ENCODE results near the gene MYF6. TPM values are rescaled to one million over a fixed set of nuclear protein-coding genes. Genes with fewer than 3 reads are reported as not detected.

Gene MYF6
- total RNA-seq, 2 donors from 2014 or later = not detected

- DNase-seq = no peak
- ATAC-seq = no peak
- Histone ChIP-seq H3K9me3 (no peaks in the 10 kb centered on the region), H3K4me1 (peaks cover 12% of the 10 kb centered on the region), H3K27me3 (peaks cover 0 to 5% of the 10 kb centered on the region in 2 donors), H3K27ac (no peak within 1 kb of the TSS), H3K36me3 (replicated peaks in 1 of 2; ENCODE audit: insufficient read depth in 1 of 2, low read depth in 2 of 2) (no peaks in the 10 kb centered on the region), H3K4me3 (no peak within 1 kb of the TSS)
- intact Hi-C loops (cut with DNase I) = no loop called here
- TF ChIP-seq POLR2A (IDR thresholded peaks at IDR 0.05) = no peak
- no peak for TF ChIP-seq CTCF (IDR thresholded peaks at IDR 0.05)
- WGBS, 2 donors = 19 to 23% methylated on average over 22 to 45 of the region's 45 CpGs
Observed at GRCh38 chr12:80716696-80717469, 9.4 kb downstream of the MYF6 start, which contains the start of gene MYF5. Gene MYF5, plus strand, starts transcription at chr12:80716912. Its CDS starts 152 bp downstream, at chr12:80717064.

- H3K4me1 ChIP-seq = peaks cover 21% of the 10 kb centered on the region
- no peaks in the 10 kb centered on the region for H3K9me3 ChIP-seq
- H3K36me3 ChIP-seq (replicated peaks in 1 of 2; ENCODE audit: insufficient read depth in 1 of 2, low read depth in 2 of 2) = no peaks in the 10 kb centered on the region
- DNase-seq = no peak
- H3K27ac ChIP-seq = no peak overlapping the region
- H3K4me3 ChIP-seq = no peak overlapping the region
- no peak for ATAC-seq
- WGBS, 2 donors = 61 to 68% methylated on average over 4 of the region's 4 CpGs
- peaks cover 0 to 5% of the 10 kb centered on the region in 2 donors for H3K27me3 ChIP-seq
- TF ChIP-seq POLR2A (IDR thresholded peaks at IDR 0.05) (no peak), CTCF (IDR thresholded peaks at IDR 0.05) (no peak)
- intact Hi-C loops (cut with DNase I) = no loop called here
Observed at GRCh38 chr12:80717856-80718255, 10.4 kb downstream of the MYF6 start.

GRCh38 chr12:80720516-80720915 is 13.1 kb downstream of the MYF6 start:
- TF ChIP-seq CTCF (IDR thresholded peaks at IDR 0.05) (no peak), POLR2A (IDR thresholded peaks at IDR 0.05) (no peak)
- WGBS, 2 donors = 80 to 83% methylated on average over 1 of the region's 1 CpG
- Histone ChIP-seq H3K4me3 (no peak overlapping the region), H3K9me3 (no peaks in the 10 kb centered on the region), H3K4me1 (peaks cover 10% of the 10 kb centered on the region), H3K36me3 (replicated peaks in 1 of 2; ENCODE audit: insufficient read depth in 1 of 2, low read depth in 2 of 2) (no peaks in the 10 kb centered on the region), H3K27me3 (peaks cover 0 to 5% of the 10 kb centered on the region in 2 donors), H3K27ac (no peak overlapping the region)
- intact Hi-C loops (cut with DNase I) = no loop called here
- no peak for ATAC-seq
- no peak for DNase-seq

- Histone ChIP-seq H3K27ac (no peak overlapping the region), H3K9me3 (no peaks in the 10 kb centered on the region), H3K27me3 (peaks cover 0 to 5% of the 10 kb centered on the region in 2 donors), H3K4me3 (no peak overlapping the region), H3K36me3 (replicated peaks in 1 of 2; ENCODE audit: insufficient read depth in 1 of 2, low read depth in 2 of 2) (no peaks in the 10 kb centered on the region), H3K4me1 (peaks cover 10% of the 10 kb centered on the region)
- WGBS, 2 donors = 76 to 82% methylated on average over 3 of the region's 3 CpGs
- no peak for TF ChIP-seq CTCF (IDR thresholded peaks at IDR 0.05)
- no peak for TF ChIP-seq POLR2A (IDR thresholded peaks at IDR 0.05)
- intact Hi-C loops (cut with DNase I) = no loop called here
- DNase-seq (no peak), ATAC-seq (no peak)
Observed at GRCh38 chr12:80721326-80721725, 13.9 kb downstream of the MYF6 start.

Measured in body of pancreas (tissue), 4 donors.